Endodermal cell (in vitro differentiated cells): Measurements from ENCODE around the gene BCOR. TPM values are rescaled to one million over a fixed set of nuclear protein-coding genes. Genes with fewer than 3 reads are reported as not detected.

Source experiments
- DNase-seq: peaks from one replicate; pipeline ENCODE4 v3.0.0-alpha.2; 2017
- H3K27ac ChIP-seq: 2 replicates; pipeline ENCODE4 v1.5.1; 2013; ENCODE audit warnings: mild to moderate bottlenecking, low read depth, low read length, moderate library complexity
- H3K27me3 ChIP-seq: 2 replicates; pipeline ENCODE4 v1.6.1; 2013; ENCODE audit warnings: mild to moderate bottlenecking, low read length, moderate library complexity; ENCODE audit not compliant: insufficient read depth, control insufficient read depth, poor library complexity, severe bottlenecking
- H3K36me3 ChIP-seq: 2 replicates; pipeline ENCODE4 v1.7.0; 2013; ENCODE audit warnings: mild to moderate bottlenecking, low read length, moderate library complexity; ENCODE audit not compliant: control insufficient read depth, insufficient read depth
- H3K4me1 ChIP-seq: one replicate; pipeline ENCODE4 v1.7.0; 2013; ENCODE audit warnings: low read length; ENCODE audit not compliant: control insufficient read depth, insufficient read depth
- H3K4me3 ChIP-seq: 2 replicates; pipeline ENCODE4 v1.5.1; 2013; ENCODE audit warnings: mild to moderate bottlenecking, low read length, moderate library complexity
- H3K9ac ChIP-seq: 2 replicates; pipeline ENCODE4 v1.6.1; 2013; ENCODE audit warnings: mild to moderate bottlenecking, low read length, moderate library complexity; ENCODE audit not compliant: poor library complexity, severe bottlenecking; ENCODE audit errors: extremely low read depth
- H3K9me3 ChIP-seq: 2 replicates; pipeline ENCODE4 v1.6.1; 2013; ENCODE audit warnings: mild to moderate bottlenecking, low read length, moderate library complexity; ENCODE audit not compliant: control insufficient read depth
- H3K27ac Mint-ChIP-seq: 2 replicates; pipeline ENCODE4 v1.8.0; 2020; ENCODE audit warnings: mixed read lengths
- H3K27me3 Mint-ChIP-seq: 2 replicates; pipeline ENCODE4 v1.8.0; 2021; ENCODE audit warnings: mild to moderate bottlenecking, mixed read lengths; ENCODE audit not compliant: insufficient read depth
- H3K36me3 Mint-ChIP-seq: 2 replicates; pipeline ENCODE4 v1.8.0; 2020; ENCODE audit warnings: low read depth, mixed read lengths
- H3K4me1 Mint-ChIP-seq: 2 replicates; pipeline ENCODE4 v1.8.0; 2020; ENCODE audit warnings: mixed read lengths
- H3K4me3 Mint-ChIP-seq: 2 replicates; pipeline ENCODE4 v1.8.0; 2020; ENCODE audit warnings: mild to moderate bottlenecking, moderate library complexity, mixed read lengths
- H3K9me3 Mint-ChIP-seq: 2 replicates; pipeline ENCODE4 v1.8.0; 2020; ENCODE audit warnings: mild to moderate bottlenecking, mixed read lengths
- CTCF ChIP-seq: fragments of 200-600 bp; sonication (generic); conservative IDR thresholded peaks from 2 replicates; pipeline ENCODE4 v1.5.0; 2021; ENCODE audit warnings: antibody characterized with exemption, mild to moderate bottlenecking
- WGBS, 2 experiments: methylation state at CpG; one replicate each; pipeline versions ENCODE4 v1.1.5 to v1.1.7; 2013; ENCODE audit warnings: missing lambda C conversion rate in 2 of 2, mixed read lengths in 1 of 2; ENCODE audit not compliant: insufficient coverage in 1 of 2, insufficient read length in 1 of 2; 5-methylcytosine and 5-hydroxymethylcytosine counted together
- total RNA-seq, 2 donors: library from RNA; stranded (reverse); fragmentation: NEBNext Ultra II Directional in 1 of 2; extraction: Animal tissue kit (Norgen Biotek cat#: 25700) in 1 of 2; gene quantifications; 2 replicates in 1 of 2; 3 replicates in 1 of 2; pipeline ENCODE4 v1.2.1, GENCODE V29; 2021

Gene BCOR
- total RNA-seq, 2 donors from 2014 or later = 31.3 to 37.9 TPM

- 93 to 100% methylated on average over 2 to 14 of the region's 16 CpGs for WGBS, 2 experiments
- peaks cover 55% of the 10 kb centered on the region for H3K36me3 ChIP-seq
- Mint-ChIP-seq H3K4me3 (no peak overlapping the region), H3K36me3 (peaks cover 72% of the 10 kb centered on the region), H3K27ac (no peak overlapping the region), H3K4me1 (peaks cover 27% of the 10 kb centered on the region), H3K9me3 (peaks cover 10% of the 10 kb centered on the region), H3K27me3 (no peaks in the 10 kb centered on the region)
- H3K9ac ChIP-seq = no peak overlapping the region
- no peaks in the 10 kb centered on the region for H3K9me3 ChIP-seq
- no peak for DNase-seq
- H3K27ac ChIP-seq = no peak overlapping the region
- H3K4me3 ChIP-seq = no peak overlapping the region
- H3K4me1 ChIP-seq = no peaks in the 10 kb centered on the region
- no peaks in the 10 kb centered on the region for H3K27me3 ChIP-seq
- TF ChIP-seq CTCF = no peak
These were observed 32.3 kb downstream of the BCOR start for GRCh38 chrX:40065296-40066046.

- Histone ChIP-seq H3K4me1 (no peaks in the 10 kb centered on the region), H3K9me3 (no peaks in the 10 kb centered on the region), H3K36me3 (peaks cover 55% of the 10 kb centered on the region), H3K4me3 (no peak overlapping the region), H3K9ac (no peak overlapping the region), H3K27ac (no peak overlapping the region), H3K27me3 (no peaks in the 10 kb centered on the region)
- Mint-ChIP-seq H3K4me3 (no peak overlapping the region), H3K27me3 (no peaks in the 10 kb centered on the region), H3K27ac (no peak overlapping the region), H3K4me1 (peaks cover 27% of the 10 kb centered on the region), H3K36me3 (peaks cover 68% of the 10 kb centered on the region), H3K9me3 (peaks cover 10% of the 10 kb centered on the region)
- TF ChIP-seq CTCF = no peak
- DNase-seq = peak; percentile 77
- 80 to 100% methylated on average over 2 to 18 of the region's 25 CpGs for WGBS, 2 experiments
These were observed 33.6 kb downstream of the BCOR start for GRCh38 chrX:40064055-40064597.

- no peaks in the 10 kb centered on the region for H3K4me1 ChIP-seq
- peaks cover 57% of the 10 kb centered on the region for H3K36me3 ChIP-seq
- H3K27me3 ChIP-seq = no peaks in the 10 kb centered on the region
- no peaks in the 10 kb centered on the region for H3K9me3 ChIP-seq
- Mint-ChIP-seq H3K4me3 (no peak overlapping the region), H3K9me3 (peaks cover 10% of the 10 kb centered on the region), H3K27me3 (no peaks in the 10 kb centered on the region), H3K4me1 (peaks cover 27% of the 10 kb centered on the region), H3K36me3 (peaks cover 66% of the 10 kb centered on the region), H3K27ac (no peak overlapping the region)
- H3K4me3 ChIP-seq = no peak overlapping the region
- 97% methylated on average over 7 of the region's 7 CpGs; no CpG with 5 or more reads in 1 of the 2 experiments for WGBS, 2 experiments
- no peak for TF ChIP-seq CTCF
- H3K9ac ChIP-seq = no peak overlapping the region
- no peak overlapping the region for H3K27ac ChIP-seq
- no peak for DNase-seq
These were observed 34.2 kb downstream of the BCOR start for GRCh38 chrX:40063555-40063954.
